Inflammatory macrophage treated with lipopolysaccharide for 4 hours (primary cell): ENCODE measurements around the gene ACAA2.
"Not testable (repeated sequence)": the region's sequence is repeated elsewhere in the genome, so short reads cannot be mapped to it uniquely, and the experiment has no call there.

Source experiments
- DNase-seq: peaks from one replicate; pipeline ENCODE4 v3.0.0-alpha.2; 2020

The ACAA2 gene

DNA sequence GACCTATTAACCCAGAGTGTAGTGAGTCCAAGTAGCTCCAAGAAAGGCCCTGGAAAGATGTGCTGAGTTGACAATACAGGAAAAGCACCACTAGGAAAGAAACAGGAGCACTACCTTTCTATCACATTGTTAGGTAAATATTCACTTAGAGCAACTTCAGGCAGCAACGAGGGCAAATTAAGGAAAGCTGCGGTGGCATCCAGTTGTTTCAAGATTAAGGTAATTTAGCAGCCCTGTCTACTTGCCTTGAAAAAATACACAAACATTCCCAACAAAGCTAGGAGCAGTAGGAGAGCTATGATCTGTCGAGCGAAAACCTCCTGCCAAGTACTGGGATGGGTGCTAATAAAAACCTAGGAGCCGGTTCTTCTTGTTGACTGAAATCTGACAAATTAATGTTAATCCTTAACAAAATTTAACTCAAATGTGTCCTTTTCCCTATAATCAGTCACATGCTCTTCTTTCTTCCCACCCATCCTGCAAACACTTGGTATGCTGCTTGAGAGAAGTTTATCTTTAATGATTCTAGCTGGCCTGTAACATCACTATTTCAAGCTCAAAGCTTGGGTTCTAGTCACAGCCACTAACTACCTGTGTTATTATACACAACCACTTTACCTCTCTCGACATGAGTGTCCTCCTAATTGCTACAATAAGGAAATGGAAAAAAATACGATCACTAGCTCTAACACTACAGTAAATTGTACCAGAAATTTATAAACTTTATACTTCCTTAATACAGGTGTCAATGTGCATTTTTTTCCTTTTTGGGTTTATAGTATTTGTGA lies 2.0 kb downstream of the ACAA2 start:
- no peak for DNase-seq

DNA sequence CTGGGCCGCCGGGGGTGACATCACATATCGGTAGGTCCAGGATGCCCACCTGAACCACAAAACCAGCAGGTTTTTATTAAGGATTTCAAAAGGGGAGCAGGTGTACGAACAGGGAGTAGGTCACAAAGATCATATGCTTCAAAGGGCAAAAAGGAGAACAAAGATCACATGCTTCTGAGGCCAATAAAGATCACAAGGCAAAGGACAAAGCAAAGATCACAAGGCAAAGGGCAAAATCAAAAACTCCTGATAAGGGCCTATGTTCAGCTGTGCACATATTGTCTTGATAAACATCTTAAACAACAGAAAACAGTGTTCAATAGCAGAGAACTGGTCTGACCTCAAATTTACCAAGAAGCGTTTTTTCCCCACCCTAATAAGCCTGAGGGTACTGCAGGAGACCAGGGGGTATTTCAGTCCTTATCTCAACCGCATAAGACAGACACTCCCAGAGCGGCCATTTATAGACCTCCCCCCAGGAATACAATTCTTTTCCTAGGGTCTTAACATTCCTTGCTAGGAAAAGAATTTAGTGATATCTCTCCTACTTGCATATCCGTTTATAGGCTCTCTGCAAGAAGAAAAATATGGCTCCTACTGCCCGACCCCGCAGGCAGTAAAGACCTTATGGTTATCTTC lies 4.7 kb downstream of the ACAA2 start:
- not testable (repeated sequence) for DNase-seq

DNA sequence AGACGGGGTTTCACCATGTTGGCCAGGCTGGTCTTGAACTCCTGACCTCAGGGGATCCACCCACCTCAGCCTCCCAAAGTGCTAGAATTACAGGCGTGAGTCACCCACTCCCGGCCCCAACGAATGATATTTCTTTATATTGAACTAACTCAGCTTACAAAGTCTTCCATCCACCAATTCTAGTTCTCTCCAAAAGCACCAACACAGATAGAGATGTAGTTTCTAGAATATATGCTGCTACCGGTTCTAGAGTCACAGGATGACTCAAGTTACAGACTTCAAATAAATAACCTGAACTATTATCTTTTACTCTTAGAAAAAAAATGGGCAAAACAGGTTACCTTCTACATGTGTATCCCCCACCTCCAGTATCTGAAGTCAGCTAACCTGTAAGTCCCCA lies 9.2 kb downstream of the ACAA2 start:
- no peak for DNase-seq

DNA sequence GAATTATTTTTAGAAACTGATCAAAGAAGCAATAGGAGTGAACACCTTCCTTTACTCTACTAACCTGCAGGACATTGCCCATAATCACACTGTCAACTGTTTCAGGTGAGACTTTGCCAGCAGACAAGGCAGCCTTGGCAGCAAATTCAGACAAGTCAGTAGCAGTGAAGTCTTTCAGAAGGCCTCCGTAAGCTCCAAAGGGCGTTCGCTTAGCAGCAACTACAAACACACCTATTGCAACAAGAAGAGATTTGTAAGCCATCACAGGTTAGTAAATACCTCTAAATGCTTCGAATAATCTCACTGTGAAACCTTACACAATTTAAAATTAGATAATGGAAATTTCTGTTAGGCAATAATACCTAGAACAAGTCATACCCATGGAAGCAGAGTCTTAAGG lies 10.7 kb downstream of the ACAA2 start:
- no peak for DNase-seq

DNA sequence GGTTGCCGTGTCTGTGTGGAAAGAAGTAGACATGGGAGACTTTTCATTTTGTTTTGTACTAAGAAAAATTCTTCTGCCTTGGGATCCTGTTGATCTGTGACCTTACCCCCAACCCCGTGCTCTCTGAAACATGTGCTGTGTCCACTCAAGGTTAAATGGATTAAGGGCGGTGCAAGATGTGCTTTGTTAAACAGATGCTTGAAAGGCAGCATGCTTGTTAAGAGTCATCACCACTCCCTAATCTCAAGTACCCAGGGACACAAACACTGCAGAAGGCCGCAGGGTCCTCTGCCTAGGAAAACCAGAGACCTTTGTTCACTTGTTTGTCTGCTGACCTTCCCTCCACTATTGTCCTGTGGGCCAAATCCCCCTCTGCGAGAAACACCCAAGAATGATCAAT lies 12.8 kb downstream of the ACAA2 start:
- not testable (repeated sequence) for DNase-seq

DNA sequence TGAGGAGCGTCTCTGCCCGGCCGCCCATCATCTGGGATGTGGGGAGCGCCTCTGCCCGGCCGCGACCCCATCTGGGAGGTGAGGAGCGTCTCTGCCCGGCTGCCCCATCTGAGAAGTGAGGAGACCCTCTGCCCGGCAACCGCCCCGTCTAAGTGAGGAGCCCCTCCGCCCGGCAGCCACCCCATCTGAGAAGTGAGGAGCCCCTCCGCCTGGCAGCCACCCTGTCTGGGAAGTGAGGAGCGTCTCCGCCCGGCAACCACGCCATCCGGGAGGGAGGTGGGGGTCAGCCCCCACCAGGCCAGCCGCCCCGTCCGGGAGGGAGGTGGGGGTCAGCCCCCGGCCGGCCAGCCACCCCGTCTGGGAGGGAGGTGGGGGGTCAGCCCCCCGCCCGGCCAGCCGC lies 13.5 kb downstream of the ACAA2 start:
- DNase-seq = not testable (repeated sequence)

DNA sequence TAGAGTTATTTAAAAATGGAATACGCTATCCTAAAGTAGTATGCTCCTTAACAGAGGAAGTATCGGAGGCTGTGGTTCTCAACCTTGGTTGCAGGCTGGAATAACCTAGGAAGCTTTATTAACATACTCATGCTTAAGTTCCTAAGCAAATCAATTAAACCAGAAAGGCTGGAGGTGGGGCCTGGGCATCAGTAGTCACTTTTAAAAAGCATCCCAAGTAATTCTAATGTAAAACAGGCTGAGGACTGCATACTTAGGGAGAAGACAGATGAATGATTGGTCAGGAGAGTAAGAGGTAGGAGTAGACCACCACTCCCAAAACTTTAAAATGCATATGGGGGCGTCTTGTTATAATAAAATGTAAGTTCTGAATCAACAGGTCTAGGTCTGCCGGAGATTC lies 15.3 kb downstream of the ACAA2 start:
- no peak for DNase-seq

DNA sequence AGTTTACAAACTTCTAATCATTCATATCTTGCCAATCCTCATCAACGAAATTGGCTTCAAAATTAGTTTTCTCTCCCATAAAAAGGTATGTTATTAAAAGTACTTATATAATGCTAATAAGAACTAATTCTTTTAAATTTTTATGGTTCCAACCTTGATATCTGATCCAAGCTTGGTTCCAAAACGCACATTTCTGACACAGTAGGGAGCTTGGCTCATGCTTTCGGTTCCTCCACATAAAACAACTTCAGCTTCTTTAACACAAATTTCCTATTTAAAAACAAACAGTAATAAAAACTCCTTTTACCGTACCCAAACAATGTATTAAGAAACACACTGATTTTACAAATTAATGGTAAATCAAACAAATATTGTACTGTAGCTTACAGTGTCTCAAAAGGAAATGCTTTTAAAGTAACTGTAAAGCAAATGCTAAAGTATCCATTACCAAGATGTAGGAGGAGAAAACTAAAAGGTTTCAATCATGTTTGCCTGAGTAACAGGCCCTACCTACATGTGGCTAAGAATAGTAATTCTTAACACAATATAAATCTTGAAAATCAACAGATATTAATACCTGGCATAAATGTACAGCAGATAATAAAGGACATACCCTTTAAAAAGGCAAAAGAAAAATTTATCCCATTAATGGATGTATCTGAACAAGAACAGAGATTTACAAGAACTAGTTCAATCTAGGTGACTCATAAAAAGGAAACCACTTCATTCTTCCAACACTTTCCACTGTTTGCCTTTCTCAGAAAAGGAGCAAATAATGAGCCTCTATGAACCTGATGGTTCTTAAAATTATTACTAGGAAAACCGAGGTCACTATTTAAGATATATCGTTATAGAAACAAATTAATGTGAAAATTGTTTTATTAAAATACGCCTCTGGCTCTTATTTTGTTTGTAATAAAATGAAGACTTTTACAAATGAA lies 17.5 kb downstream of the ACAA2 start:
- no peak for DNase-seq

DNA sequence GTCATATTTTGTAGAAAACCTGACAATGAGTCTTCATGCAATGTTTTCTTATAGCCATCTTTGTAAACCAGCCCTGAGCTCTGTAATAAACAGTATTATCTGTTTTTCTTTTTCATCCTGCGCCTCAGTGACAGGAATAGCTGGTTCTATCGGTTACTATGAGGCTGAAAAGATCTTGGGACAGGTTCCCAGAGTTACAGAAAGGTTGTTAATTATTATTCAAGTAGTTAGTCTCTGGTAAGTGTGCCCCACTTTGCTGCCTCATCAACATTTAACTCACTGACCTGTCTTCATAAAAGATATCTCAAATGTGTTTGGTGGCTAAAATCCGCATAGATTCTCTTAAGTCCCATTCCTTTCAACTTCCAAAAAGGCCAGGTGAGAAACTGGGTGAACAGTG lies 18.6 kb downstream of the ACAA2 start:
- no peak for DNase-seq

DNA sequence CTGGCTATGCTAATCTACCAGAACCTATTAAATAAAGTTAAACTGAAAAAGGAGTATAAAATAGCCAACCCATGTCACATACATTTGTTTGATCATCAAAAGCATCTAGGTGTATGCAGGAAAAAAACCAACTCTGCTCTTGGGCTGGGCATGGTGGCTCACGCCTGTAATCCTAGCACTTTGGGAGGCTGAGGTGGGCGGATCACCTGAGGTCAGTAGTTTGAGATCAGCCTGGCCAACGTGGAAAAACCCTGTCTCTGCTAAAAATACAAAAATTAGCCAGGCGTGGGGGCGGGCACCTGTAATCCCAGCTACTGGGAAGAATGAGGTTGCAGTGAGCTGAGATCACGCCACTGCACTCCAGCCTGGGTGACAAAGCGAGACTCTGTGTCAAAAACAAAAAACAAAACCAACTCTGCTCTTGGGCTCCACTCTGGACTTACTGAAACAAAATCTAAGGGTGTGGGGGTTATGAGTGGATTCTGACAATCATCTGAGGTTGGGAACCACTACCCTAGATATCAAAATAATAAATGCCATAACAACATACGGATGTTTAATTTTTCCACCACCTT lies 23.7 kb downstream of the ACAA2 start:
- not testable (repeated sequence) for DNase-seq

DNA sequence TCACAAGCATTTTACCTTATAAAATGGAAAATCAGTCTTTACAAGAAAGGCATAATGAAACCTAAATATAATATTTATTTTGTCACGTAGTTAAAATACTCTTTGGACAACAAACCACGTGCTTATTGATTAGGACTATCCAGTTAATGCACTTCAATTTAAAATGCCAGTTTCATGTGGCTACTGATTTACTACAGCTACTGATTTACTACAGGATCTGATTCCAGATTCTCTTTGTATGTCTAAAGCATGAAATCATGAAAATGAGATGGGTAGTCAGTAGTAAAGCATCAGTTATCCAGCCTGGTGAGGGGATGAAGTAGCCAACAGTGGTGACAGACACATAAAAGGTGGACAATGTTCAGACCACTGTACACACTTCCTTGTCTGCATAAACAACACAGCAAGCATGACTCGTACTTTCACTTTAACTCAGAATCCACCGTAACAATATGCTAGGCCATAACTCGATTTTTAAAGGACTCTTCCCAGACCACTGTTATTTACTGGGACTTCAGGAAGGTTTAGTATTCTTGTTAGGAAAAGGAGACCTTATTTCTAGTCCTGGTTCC lies 24.9 kb downstream of the ACAA2 start:
- peak; percentile 23 for DNase-seq

DNA sequence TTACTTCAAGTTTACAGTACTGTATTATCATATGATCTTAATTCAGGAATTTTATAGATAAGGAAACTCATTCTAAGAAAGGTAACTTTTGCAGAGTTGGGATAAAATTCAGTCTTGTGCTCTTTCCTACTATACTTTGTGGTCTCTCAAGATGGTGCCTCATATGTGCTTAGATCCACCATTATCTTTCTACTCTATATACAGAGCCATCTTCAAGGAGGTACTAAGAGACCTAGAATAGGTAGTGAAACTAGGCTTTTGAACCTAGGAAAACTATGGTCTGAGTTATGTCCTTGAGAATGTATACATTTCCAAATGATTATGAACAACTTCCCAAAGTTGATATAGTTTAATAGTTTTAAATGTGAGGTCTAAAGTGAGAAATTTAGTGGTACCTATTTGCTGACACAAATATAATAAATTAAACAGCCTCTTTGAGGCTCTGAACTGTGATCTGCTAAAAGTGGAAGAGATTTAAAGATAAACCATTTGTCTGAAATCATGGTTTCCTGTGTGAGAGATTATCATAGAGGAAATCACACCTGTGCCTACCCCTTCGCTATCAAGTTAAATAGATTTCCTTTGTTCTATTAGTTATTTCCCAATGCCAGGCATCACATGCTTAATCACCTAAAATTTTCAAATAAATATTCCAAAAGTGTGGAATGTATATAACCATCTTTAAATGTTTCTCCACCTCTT lies 27.2 kb downstream of the ACAA2 start:
- DNase-seq = no peak

DNA sequence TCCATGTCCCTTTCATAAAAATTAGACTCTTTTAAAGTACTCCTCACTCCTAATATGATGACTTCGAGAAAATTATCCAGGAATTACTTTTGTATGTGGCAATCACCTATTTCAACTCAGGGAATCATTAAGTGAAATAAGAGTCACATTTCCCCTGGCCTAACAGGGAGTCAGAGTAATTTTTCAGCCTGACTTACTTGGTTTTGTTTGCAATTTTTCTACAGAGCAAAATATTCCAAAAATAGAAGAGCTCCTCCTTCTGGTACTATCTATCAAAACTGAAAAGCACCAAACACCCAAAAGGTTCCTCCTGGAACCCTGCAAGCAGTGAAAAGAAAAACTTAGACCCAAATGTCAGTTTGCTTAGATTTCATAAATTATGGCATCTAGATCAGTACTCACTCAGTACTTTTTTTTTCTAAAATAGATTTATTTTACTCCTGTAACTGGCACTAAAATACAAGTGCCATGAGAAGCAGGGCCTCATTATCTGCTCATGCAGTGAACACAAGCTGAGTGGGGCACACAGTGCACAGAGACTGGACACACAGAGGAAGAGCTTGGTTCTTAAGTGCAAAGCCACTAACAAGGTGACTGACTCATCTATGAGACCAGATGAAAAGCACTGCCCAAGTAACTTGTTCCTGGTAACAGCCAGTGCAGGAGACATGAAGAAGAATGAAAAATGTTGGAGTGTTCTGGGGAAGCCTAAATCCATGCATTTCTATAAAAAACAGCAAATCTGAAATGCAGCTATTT lies 28.7 kb downstream of the ACAA2 start:
- no peak for DNase-seq

DNA sequence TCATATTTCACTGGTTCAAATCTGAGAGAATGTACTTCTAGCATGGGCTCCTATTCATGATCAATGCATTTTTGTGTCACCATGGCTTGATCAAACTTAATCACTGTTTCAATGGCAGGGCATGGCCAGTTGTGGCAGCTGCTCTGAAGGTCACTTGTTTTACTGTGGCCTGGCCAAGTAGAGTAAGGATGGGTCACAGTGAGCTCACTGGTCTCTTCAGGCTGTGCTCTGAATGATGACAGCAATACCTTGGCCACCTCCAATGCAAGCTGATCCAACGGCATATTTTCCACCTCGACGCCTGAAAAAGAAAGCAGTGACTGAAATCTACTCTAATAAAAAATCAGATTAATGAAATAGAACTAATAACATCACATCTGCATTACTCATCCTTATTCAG lies 29.7 kb downstream of the ACAA2 start:
- not testable (repeated sequence) for DNase-seq

DNA sequence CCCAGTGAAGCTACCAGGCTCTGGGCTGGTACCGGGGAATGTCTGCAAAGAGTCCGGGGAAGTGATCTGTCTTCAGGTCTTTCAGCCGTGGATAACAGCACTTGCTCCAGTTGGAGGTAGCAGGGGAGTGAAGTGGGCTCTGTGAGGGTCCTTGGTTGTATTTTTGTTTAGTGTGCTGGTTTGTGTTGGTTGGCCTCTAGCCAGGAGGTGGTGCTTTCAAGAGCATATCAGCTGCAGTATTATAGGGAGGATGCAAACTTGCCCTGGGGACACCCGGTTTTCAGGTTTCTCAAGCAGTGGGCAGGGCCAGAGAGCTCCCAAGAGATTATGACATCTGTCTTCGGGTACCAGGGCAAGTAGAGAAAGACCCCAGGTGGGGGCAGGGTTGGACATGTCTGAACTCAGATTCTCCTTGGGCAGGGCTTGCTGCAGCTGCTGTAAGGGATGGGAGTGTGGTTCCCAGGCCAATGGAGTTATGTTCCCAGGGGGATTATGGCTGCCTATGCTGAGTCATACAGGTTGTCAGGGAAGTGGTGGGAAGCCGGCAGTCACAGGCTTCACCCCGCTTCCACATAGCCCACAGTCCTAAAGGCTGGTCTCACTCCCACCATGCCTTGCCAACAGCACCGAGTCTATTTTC lies 34.4 kb downstream of the ACAA2 start:
- DNase-seq = no peak

DNA sequence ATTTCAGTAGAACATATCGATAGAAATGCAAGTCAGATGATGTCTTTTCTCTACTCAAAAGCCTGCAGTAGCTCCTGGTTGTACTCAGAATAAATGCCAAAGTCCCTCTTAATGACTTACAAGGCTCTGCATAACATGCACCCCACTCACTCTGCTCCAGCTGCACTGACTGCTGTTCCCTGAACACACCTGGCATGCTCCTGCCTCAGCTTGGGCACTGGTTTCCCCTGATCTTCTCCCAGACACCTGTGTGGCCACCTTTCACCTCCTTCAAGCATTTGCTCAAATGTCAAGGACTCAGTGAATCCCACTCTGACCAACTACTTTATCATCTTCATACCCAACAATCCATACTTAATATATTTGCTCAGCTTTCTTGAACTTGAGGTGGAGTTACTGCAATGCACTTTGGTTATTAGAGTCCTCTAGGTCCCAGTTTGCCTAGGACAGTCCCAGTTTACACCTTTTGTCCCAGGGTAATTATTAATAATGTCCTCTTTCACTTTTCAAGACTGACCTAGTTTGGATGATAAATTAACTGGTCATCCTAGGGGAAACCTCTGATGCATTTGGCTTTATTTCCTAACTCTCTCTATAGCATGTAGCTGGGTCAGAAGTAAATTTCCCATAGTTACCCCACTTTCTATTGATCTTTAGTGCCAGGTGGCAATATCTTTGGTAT lies 44.1 kb downstream of the ACAA2 start:
- DNase-seq = no peak

DNA sequence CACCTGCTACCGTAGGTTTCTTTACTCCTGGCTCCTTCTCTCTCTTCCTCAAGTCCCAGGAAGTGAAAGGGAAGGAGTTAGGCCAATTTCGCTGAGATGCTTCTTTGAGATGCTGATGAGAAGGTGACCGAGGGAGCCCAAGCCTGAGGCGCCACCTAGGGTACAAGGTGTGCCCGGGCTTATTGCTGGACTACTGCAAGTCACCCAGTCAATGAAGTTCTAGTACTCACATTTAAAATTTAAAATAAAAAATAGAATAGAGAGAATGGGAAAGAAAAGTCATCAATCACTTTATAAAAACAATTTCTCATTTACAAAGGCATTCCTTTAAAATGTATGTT lies 45.3 kb downstream of the ACAA2 start:
- DNase-seq = no peak

DNA sequence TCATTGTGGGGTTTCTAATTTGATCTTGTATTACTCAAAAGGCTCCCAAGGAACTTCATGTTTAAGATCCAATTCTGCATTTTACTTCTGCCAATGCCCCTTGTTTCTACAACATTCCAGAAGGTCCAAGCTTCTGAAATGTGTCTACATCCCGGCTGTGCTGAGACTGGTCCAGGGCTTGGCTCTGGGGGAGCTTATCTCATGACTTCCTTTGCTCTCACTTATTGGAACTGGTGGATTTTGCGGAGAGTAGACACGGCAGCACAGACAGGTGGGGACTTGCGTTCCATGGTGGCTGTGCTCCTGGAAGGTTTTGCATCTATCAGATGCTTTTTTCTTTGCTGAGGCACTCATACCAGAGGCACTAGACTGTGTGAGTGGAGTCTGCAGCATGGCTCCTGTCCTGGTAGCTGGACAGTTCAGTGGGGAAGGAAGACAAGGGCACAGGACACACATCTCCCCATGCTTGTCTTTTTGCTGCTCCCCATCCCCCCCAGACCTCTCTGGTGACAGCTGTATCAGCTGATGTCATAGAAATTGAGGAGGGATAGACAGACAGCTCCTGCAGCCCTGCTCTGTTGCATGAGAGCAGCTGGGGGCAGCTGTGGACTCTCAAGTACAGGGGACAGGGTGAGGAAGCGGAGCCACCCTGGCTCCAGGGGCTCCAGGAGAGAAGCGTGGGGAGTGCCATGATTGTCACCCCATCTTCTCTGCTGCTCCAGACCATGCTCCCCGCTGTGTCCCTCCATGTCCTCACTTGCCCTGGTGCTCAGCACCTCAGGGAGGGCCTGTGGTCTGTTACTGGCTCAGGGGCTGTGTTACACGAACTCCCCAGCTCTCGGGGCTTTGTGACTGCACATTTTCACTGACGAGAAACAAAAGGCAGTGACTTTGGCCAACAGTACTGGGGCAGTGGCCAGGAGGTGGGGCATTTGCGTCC lies 46.0 kb downstream of the ACAA2 start:
- no peak for DNase-seq

DNA sequence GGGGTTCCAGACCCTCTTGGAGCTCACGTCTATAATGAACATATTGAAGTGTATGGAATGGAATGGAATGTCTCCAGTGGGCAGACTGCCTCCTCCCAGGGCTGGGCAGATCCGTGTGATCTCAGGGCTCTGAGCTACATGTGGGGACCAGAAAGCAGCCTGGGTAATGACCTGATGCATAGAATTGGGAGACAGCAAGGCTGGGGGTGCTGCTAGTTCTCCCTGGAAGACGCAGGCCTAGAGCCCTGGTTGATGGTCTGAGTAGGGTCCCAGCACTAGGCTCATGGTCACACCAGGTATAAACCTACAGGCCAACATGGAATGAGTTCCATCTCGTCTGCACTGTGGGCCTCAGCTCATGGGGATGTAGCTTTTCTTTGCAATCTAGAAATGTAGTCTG lies 46.7 kb downstream of the ACAA2 start:
- DNase-seq = no peak
